Measurements from ENCODE around the gene NFYC. TPM values are rescaled to one million over a fixed set of nuclear protein-coding genes. Genes with fewer than 3 reads are reported as not detected.

Gene NFYC
- total RNA-seq, 1 donor from 2014 or later: 38.0 TPM

DNA sequence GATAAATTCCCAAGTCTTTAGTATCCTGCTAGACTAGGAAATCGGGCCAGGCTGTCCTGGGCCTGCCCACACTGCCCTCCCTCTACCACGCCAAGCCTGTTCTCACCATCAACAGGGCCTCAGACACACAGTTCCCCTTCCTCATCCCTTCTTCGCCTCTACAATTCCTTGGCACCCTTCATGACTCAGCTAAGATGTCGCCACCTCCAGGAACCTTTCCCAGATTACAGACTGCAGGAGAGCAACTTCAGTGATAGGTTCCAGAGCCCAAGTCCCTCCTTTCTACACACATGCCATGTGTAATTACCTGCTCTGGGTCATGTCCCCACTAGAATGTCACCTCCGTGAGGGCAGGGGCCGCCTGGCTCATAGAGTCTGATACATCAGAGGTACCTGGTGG, 29.4 kb upstream of the NFYC start:
- H3K36me3 ChIP-seq: no peaks in the 10 kb centered on the region
- no peak overlapping the region for H2AFZ ChIP-seq (replicated peaks)
- no peak overlapping the region for H3K4me3 ChIP-seq
- no peak overlapping the region for H3K9ac ChIP-seq
- no peaks in the 10 kb centered on the region for H3K27me3 ChIP-seq
- no peak overlapping the region for H3K4me3 Mint-ChIP-seq
- no peaks in the 10 kb centered on the region for H3K9me3 ChIP-seq (ENCODE audit: low read depth)
- H3F3A ChIP-seq (ENCODE audit: low read depth): no peaks in the 10 kb centered on the region
- no peaks in the 10 kb centered on the region for H3K36me3 Mint-ChIP-seq
- no peak overlapping the region for H3K4me2 ChIP-seq
- no peak overlapping the region for H3K27ac Mint-ChIP-seq
- H3K4me1 Mint-ChIP-seq: peaks cover 25% of the 10 kb centered on the region
- no peak for DNase-seq (ENCODE audit: low spot score)
- H3K27ac ChIP-seq: no peak overlapping the region
- no peaks in the 10 kb centered on the region for H3K9me3 Mint-ChIP-seq
- TF ChIP-seq CTCF (IDR thresholded peaks at IDR 0.05) (no peak), EZH2phosphoT487 (IDR thresholded peaks at IDR 0.05) (no peak), EZH2 (IDR thresholded peaks at IDR 0.05) (no peak)
- peaks cover 5% of the 10 kb centered on the region for H3K27me3 Mint-ChIP-seq (ENCODE audit: insufficient read depth, low read depth)
- H3K4me1 ChIP-seq: peaks cover 17% of the 10 kb centered on the region
- peaks cover 24% of the 10 kb centered on the region for H4K20me1 ChIP-seq (ENCODE audit: low read depth)
- H3K79me2 ChIP-seq (ENCODE audit: low read depth): no peaks in the 10 kb centered on the region

DNA sequence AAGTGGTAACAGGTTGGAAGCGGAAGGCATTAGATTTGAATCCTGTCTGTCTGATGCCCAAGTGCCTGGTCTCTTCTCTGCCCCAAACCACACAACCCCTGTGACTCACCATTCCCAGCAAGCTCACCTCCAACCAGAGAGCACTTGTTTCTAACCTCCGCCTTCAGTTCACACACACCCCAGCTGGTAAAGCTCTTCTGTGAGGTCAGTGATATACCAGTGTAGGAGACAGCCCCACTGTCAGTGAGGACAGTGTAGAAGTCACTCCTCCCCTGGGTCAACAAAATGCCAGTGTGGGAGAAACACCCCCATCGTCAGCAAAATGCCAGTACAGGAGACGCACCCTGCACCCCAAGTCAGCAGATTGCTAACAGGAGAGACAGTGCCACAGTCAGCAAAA, 28.6 kb upstream of the NFYC start:
- no peaks in the 10 kb centered on the region for H3K9me3 Mint-ChIP-seq
- no peaks in the 10 kb centered on the region for H3K27me3 ChIP-seq
- H3K4me3 ChIP-seq: no peak overlapping the region
- no peaks in the 10 kb centered on the region for H3K36me3 Mint-ChIP-seq
- H3K27me3 Mint-ChIP-seq (ENCODE audit: insufficient read depth, low read depth): peaks cover 7% of the 10 kb centered on the region
- H3K4me1 ChIP-seq: peaks cover 17% of the 10 kb centered on the region
- no peaks in the 10 kb centered on the region for H3K79me2 ChIP-seq (ENCODE audit: low read depth)
- peaks cover 24% of the 10 kb centered on the region for H3K4me1 Mint-ChIP-seq
- H3K4me2 ChIP-seq: no peak overlapping the region
- no peaks in the 10 kb centered on the region for H3K9me3 ChIP-seq (ENCODE audit: low read depth)
- peak overlapping the region; percentile 72 for H3K4me3 Mint-ChIP-seq
- no peak for TF ChIP-seq EZH2 (IDR thresholded peaks at IDR 0.05)
- no peak for TF ChIP-seq EZH2phosphoT487 (IDR thresholded peaks at IDR 0.05)
- no peak for TF ChIP-seq CTCF (IDR thresholded peaks at IDR 0.05)
- peaks cover 24% of the 10 kb centered on the region for H4K20me1 ChIP-seq (ENCODE audit: low read depth)
- no peak overlapping the region for H3K9ac ChIP-seq
- no peaks in the 10 kb centered on the region for H3F3A ChIP-seq (ENCODE audit: low read depth)
- no peak overlapping the region for H3K27ac ChIP-seq
- DNase-seq (ENCODE audit: low spot score): no peak
- H2AFZ ChIP-seq (replicated peaks): no peak overlapping the region
- no peaks in the 10 kb centered on the region for H3K36me3 ChIP-seq
- H3K27ac Mint-ChIP-seq: peak overlapping the region; percentile 5

DNA sequence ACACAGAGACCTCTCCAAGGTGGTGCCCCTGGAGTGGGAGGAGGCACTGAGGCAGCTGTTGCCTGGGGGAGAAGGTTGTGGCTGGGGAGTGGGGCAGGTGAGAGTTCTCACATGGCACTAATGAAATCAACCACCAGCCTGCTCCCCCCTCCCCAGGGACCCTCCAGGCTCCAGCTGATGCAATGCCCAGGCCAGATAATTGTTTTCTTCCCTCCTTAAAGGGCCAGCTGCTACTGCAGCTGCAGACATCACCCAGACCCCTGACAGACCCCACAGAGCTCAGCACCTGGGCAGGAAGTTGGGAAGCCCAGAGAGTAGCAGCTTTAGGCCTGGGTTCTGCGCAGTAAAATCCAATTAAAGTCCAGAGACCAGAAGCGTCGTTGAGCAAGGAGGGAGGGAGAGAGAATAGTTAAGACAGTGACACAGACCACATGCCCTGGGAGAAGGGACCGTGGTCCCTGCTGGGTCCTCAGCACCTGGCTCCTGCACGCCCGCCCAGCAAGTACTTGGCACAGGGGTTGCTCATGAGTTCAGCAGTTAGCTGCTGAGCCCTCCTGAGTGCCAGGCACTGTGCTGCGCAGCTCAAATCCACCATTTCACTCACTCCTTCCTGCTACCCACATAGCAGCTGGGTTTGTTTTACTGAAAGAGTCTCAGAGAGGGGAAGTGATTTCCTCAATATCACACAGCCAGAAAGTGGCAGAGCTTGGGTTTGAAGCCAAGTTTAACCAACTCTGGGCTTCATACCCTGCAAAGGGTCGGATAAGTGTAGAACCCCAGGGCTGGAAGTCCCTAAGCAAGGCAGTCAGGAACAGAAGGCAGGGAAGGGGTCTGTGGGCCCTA, 28.0 kb upstream of the NFYC start:
- Histone ChIP-seq H4K20me1 (ENCODE audit: low read depth) (peaks cover 24% of the 10 kb centered on the region), H3K9me3 (ENCODE audit: low read depth) (no peaks in the 10 kb centered on the region), H3K4me2 (peak overlapping the region; percentile 73), H3K36me3 (no peaks in the 10 kb centered on the region), H3K27ac (no peak overlapping the region), H3K4me3 (no peak overlapping the region), H2AFZ (replicated peaks) (no peak overlapping the region), H3K4me1 (peaks cover 17% of the 10 kb centered on the region), H3K9ac (no peak overlapping the region), H3K27me3 (no peaks in the 10 kb centered on the region), H3K79me2 (ENCODE audit: low read depth) (no peaks in the 10 kb centered on the region), H3F3A (ENCODE audit: low read depth) (no peaks in the 10 kb centered on the region)
- H3K9me3 Mint-ChIP-seq: no peaks in the 10 kb centered on the region
- H3K36me3 Mint-ChIP-seq: no peaks in the 10 kb centered on the region
- peaks cover 22% of the 10 kb centered on the region for H3K4me1 Mint-ChIP-seq
- no peak for TF ChIP-seq EZH2phosphoT487 (IDR thresholded peaks at IDR 0.05)
- TF ChIP-seq EZH2 (IDR thresholded peaks at IDR 0.05): no peak
- peak overlapping the region; percentile 5 for H3K27ac Mint-ChIP-seq
- no peak for DNase-seq (ENCODE audit: low spot score)
- peak overlapping the region; percentile 72 for H3K4me3 Mint-ChIP-seq
- H3K27me3 Mint-ChIP-seq (ENCODE audit: insufficient read depth, low read depth): peaks cover 7% of the 10 kb centered on the region

- Mint-ChIP-seq H3K4me3 (peak overlapping the region; percentile 93), H3K4me1 (peaks cover 22% of the 10 kb centered on the region), H3K36me3 (no peaks in the 10 kb centered on the region), H3K27me3 (ENCODE audit: insufficient read depth, low read depth) (peaks cover 7% of the 10 kb centered on the region), H3K9me3 (no peaks in the 10 kb centered on the region), H3K27ac (no peak overlapping the region)
- Histone ChIP-seq H3K79me2 (ENCODE audit: low read depth) (no peaks in the 10 kb centered on the region), H3K4me3 (no peak overlapping the region), H3K27me3 (no peaks in the 10 kb centered on the region), H3K9me3 (ENCODE audit: low read depth) (no peaks in the 10 kb centered on the region), H4K20me1 (ENCODE audit: low read depth) (peaks cover 24% of the 10 kb centered on the region), H3K4me2 (peak overlapping the region; percentile 73), H3K27ac (no peak overlapping the region), H2AFZ (replicated peaks) (no peak overlapping the region), H3K4me1 (peaks cover 17% of the 10 kb centered on the region), H3K9ac (no peak overlapping the region), H3F3A (ENCODE audit: low read depth) (no peaks in the 10 kb centered on the region), H3K36me3 (no peaks in the 10 kb centered on the region)
- no peak for TF ChIP-seq EZH2phosphoT487 (IDR thresholded peaks at IDR 0.05)
- TF ChIP-seq CTCF (IDR thresholded peaks at IDR 0.05): no peak
- TF ChIP-seq EZH2 (IDR thresholded peaks at IDR 0.05): no peak
- no peak for DNase-seq (ENCODE audit: low spot score)
Observed at GRCh38 chr1:40664167-40664537, 27.4 kb upstream of the NFYC start.
